ENCODE data around the gene BSPRY. TPM values are rescaled to one million over a fixed set of nuclear protein-coding genes. Genes with fewer than 3 reads are reported as not detected.

Gene BSPRY
- total RNA-seq, 2 donors from 2014 or later: 14.1 to 17.9 TPM

- Histone ChIP-seq H3K9ac (ENCODE audit: extremely low read depth, low read length, poor library complexity, severe bottlenecking) (no peak overlapping the region), H3K27ac (ENCODE audit: low read depth, low read length) (no peak overlapping the region), H3K4me1 (ENCODE audit: control insufficient read depth, insufficient read depth, low read length) (peaks cover 5% of the 10 kb centered on the region), H3K9me3 (ENCODE audit: control insufficient read depth, low read length) (no peaks in the 10 kb centered on the region), H3K36me3 (ENCODE audit: control insufficient read depth, insufficient read depth, low read length) (no peaks in the 10 kb centered on the region), H3K27me3 (ENCODE audit: control insufficient read depth, insufficient read depth, low read length, poor library complexity, severe bottlenecking) (peaks cover 20% of the 10 kb centered on the region), H3K4me3 (ENCODE audit: low read length) (peak overlapping the region; percentile 82)
- peaks cover 28% of the 10 kb centered on the region for H3K4me1 Mint-ChIP-seq
- H3K36me3 Mint-ChIP-seq (ENCODE audit: low read depth): peaks cover 11% of the 10 kb centered on the region
- peak overlapping the region; percentile 70 for H3K4me3 Mint-ChIP-seq
- DNase-seq: peak; percentile 47
- 39 to 41% methylated on average over 8 to 14 of the region's 14 CpGs for WGBS, 2 experiments (ENCODE audit: insufficient coverage in 1 of 2, insufficient read length in 1 of 2)
- no peak overlapping the region for H3K27ac Mint-ChIP-seq
- H3K9me3 Mint-ChIP-seq: no peaks in the 10 kb centered on the region
- no peak for TF ChIP-seq CTCF (conservative IDR thresholded peaks at IDR 0.05)
- peaks cover 19% of the 10 kb centered on the region for H3K27me3 Mint-ChIP-seq (ENCODE audit: insufficient read depth)
Observed at GRCh38 chr9:113350107-113350661, 843 bp downstream of the BSPRY start.

- Mint-ChIP-seq H3K27me3 (ENCODE audit: insufficient read depth) (peaks cover 19% of the 10 kb centered on the region), H3K4me3 (peak overlapping the region; percentile 70), H3K27ac (no peak overlapping the region), H3K36me3 (ENCODE audit: low read depth) (peaks cover 14% of the 10 kb centered on the region), H3K4me1 (peaks cover 28% of the 10 kb centered on the region), H3K9me3 (no peaks in the 10 kb centered on the region)
- Histone ChIP-seq H3K27ac (ENCODE audit: low read depth, low read length) (no peak overlapping the region), H3K4me3 (ENCODE audit: low read length) (no peak overlapping the region), H3K36me3 (ENCODE audit: control insufficient read depth, insufficient read depth, low read length) (no peaks in the 10 kb centered on the region), H3K27me3 (ENCODE audit: control insufficient read depth, insufficient read depth, low read length, poor library complexity, severe bottlenecking) (peaks cover 20% of the 10 kb centered on the region), H3K4me1 (ENCODE audit: control insufficient read depth, insufficient read depth, low read length) (peaks cover 5% of the 10 kb centered on the region), H3K9me3 (ENCODE audit: control insufficient read depth, low read length) (no peaks in the 10 kb centered on the region), H3K9ac (ENCODE audit: extremely low read depth, low read length, poor library complexity, severe bottlenecking) (no peak overlapping the region)
- 76 to 87% methylated on average over 4 to 6 of the region's 6 CpGs for WGBS, 2 experiments (ENCODE audit: insufficient coverage in 1 of 2, insufficient read length in 1 of 2)
- no peak for TF ChIP-seq CTCF (conservative IDR thresholded peaks at IDR 0.05)
- no peak for DNase-seq
Observed at GRCh38 chr9:113350937-113351336, 1.6 kb downstream of the BSPRY start.

GRCh38 chr9:113352006-113352405 is 2.7 kb downstream of the BSPRY start:
- Mint-ChIP-seq H3K36me3 (ENCODE audit: low read depth) (peaks cover 19% of the 10 kb centered on the region), H3K9me3 (no peaks in the 10 kb centered on the region), H3K27ac (no peak overlapping the region), H3K27me3 (ENCODE audit: insufficient read depth) (peaks cover 19% of the 10 kb centered on the region), H3K4me1 (peaks cover 30% of the 10 kb centered on the region), H3K4me3 (no peak overlapping the region)
- TF ChIP-seq CTCF (conservative IDR thresholded peaks at IDR 0.05): no peak
- WGBS, 2 experiments (ENCODE audit: insufficient coverage in 1 of 2, insufficient read length in 1 of 2): 82 to 92% methylated on average over 6 of the region's 6 CpGs
- no peak for DNase-seq
- Histone ChIP-seq H3K4me1 (ENCODE audit: control insufficient read depth, insufficient read depth, low read length) (peaks cover 5% of the 10 kb centered on the region), H3K27ac (ENCODE audit: low read depth, low read length) (no peak overlapping the region), H3K9me3 (ENCODE audit: control insufficient read depth, low read length) (no peaks in the 10 kb centered on the region), H3K36me3 (ENCODE audit: control insufficient read depth, insufficient read depth, low read length) (no peaks in the 10 kb centered on the region), H3K9ac (ENCODE audit: extremely low read depth, low read length, poor library complexity, severe bottlenecking) (no peak overlapping the region), H3K27me3 (ENCODE audit: control insufficient read depth, insufficient read depth, low read length, poor library complexity, severe bottlenecking) (peaks cover 20% of the 10 kb centered on the region), H3K4me3 (ENCODE audit: low read length) (no peak overlapping the region)
